ENCODE measurements around the gene FGL2. TPM values are rescaled to one million over a fixed set of nuclear protein-coding genes. Genes with fewer than 3 reads are reported as not detected.

FGL2 gene
- total RNA-seq: 2.3 TPM

GRCh38 chr7:77199013-77199966 is at the start of gene FGL2:
Gene FGL2 (minus strand): TSS chr7:77199819. CDS start chr7:77199793, 26 bp downstream.

Other genes with a start within 250 kb of the FGL2 start
- gene SPDYE17, start 167.5 kb downstream of the FGL2 start, total RNA-seq: not detected
- gene SPDYE18, start 137.3 kb downstream of the FGL2 start, total RNA-seq: not detected
- 19.1 TPM for gene CCDC146, start 77.2 kb downstream of the FGL2 start, total RNA-seq
- 9.9 TPM for gene GSAP, start 216.5 kb upstream of the FGL2 start, total RNA-seq

Measured in diencephalon (tissue), 1 donor.